Iris pigment epithelial cell (primary cell): Measurements from ENCODE around the gene GRAP.

Experiments
- DNase-seq: peaks from one replicate; pipeline ENCODE4 v3.0.0-alpha.2; 2011; ENCODE audit warnings: low read depth

Gene GRAP

DNA sequence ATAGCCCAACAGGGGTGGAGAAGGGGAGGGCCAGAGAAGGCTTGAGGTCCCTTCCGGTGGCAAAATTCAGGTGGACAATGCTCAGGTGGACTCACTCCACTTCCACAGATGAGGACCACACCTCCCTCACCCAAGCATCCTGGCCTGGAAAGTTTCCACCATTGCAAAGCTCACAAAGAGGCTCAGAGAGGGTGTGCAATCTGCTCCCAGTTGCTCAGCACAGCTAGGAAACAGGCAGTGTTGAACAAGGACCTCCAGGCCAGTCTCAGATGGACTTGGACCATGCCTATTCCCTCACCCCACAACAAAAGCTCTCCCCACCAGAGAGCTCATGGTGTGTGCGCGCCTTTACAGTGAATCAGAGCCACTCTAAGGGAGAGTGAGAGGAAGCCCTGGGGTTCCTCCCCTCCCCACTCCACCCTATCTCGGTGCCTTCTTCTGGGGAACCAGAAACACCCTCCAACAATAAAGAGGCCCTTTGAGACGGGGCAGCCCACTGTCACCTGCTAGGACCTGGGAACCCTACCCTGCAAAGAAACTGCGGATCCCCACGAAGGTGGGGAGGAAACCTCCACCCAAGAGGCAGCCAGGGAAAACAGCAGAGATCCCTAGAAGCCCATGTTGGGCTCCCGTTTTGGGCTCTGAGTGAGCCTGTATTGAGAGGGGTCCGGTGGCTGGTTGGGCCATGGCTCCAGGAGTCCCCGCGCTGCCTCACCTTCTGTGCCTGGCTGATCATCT is 43.8 kb downstream of the GRAP start:
- DNase-seq, result peak; percentile 74

GRCh38 chr17:19001907-19002590 is 44.7 kb downstream of the GRAP start:
- DNase-seq, result peak; percentile 9

GRCh38 chr17:19000531-19001325 is 46.0 kb downstream of the GRAP start:
- peak; percentile 79 for DNase-seq

- DNase-seq, result no peak
Observed at GRCh38 chr17:18999911-19000310, 46.8 kb downstream of the GRAP start.

DNA sequence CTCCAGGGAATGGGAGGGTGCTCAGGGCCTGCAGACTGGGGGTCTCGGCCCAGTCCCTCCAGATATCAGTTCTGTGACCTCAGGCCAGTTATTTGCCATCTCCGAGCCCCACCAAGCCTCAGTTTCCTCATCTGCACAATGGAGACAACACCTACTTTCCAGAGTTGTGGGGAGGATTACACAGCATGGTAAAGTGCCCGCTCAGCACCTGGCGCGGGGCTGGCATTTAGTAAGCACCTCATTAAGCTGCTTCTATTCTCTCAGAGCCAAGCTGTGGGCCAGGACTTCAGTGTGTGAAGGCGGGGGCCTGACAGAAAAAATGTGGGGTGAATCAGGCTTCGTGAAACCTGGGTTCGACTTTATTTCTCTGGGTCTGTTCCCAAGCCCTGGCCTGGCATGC is 47.4 kb downstream of the GRAP start:
- DNase-seq, result no peak

GRCh38 chr17:18997650-18998196 is 49.0 kb downstream of the GRAP start:
- no peak for DNase-seq

DNA sequence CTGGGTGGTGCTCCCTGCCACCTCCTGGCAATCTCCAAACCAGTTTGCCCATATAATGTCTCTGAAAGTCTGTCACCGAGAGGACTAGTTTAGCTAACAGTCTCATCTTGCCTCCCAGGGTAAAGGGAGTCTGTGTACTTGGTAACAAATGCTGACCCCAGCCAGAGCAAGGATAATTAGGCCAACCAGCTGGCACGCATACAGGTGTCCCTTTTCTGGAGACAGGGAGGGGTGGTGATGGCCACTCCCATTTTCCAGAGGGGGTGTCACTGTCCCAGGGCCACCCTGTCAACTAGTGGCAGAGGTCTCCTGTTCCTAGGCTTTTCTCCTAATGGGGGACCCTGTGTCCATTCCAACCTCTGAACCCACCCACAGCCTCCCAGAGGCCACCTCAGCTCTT is 50.3 kb downstream of the GRAP start:
- DNase-seq, result no peak

DNA sequence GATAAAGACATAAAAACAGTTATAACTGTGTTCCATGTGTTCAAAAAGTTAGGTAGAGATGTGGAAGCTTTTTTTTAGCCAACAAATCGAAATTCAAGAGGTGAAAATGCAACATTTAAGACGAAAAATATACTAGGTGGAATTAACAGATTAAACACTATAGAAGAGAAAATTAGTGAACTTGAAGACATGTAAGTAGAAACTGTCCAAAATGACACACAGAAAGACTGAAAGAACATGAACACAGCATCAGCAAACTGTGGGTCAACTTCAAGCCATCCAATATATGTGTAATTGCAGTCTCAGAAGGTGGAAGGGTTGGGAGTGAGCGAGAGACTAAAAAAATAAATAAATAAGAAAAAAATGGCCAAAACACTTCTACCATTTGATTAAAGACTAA is 51.5 kb downstream of the GRAP start:
- DNase-seq, result no peak

DNA sequence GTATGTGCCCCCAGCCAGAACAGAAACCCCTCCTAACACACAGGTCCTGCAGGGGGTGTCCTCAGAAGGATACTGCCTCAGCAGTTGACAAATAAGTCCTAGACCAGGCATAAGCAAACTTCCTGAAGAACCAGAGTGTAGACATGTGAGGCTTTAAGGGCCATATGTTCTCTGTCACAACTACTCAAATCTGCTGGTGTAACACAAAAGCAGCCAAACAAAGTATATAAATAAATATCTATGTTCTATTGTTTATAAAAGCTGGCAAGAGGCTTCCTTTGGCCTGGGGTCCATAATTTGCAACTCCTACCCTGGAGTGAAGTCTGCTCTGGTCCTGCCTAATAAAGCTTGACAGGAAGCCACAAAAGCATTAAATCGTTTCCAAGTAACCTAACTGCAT is 52.1 kb downstream of the GRAP start:
- DNase-seq, result no peak

DNA sequence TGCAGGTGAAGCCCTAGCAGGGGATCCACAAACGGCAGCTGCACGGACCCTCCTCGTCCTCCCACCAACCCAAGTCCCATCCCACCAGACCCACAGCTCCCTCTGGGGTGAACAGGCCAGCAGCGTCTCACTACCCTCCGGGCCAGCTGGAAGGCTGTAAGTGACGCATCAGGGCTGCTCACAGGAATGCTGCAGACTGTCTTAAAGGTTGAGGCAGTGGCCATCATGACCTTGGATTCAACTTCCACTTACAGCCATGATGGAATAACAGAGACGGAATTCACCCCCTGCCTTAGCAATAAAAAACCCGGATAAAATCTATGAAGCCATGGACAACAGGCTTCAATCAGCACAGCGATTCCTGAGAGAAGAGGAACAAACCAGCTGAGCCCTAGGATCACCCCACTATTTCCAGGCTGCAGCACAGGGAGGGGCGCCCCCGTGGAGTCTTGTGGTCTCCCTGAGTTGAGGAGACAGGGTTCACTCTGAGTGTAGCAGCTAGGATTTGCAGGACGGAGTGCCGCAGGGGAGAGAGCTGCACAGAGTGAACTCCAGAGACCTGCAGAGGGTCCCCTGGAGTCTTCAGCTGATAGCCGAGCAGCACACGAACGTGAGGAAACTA is 52.7 kb downstream of the GRAP start:
- DNase-seq, result peak; percentile 90

DNA sequence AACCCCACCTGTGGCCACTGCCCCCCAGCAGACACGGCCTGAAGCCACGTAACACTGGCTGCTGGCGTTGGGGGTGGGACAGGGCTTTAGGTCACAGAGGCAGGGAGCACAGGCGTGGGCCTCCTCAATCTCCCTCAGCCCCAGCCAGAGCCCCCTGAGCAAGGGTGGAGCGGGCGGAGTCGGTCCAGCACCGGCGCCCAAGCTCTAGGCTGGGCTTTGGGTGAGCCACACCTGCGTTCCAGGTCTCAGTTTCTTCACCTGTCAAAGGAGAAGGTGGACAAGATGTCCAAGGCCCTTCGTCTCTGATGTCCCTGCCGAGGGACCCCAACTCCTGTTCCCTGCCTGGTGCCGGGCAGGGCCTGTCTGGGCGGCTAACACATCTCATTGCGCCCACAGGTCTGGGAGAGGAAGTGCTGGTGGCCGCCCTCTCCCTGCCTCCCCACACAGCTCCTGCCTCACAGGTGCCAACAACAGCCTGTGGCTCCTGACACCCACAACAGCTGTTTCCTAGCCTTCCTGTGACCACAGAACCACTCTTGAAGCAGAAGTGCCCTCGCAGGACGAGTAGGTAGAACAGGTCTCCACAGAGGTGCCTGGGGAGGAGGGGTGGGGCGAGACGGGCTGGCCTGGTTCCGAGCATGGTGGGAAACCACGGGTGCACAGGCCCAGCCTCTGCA is 54.2 kb downstream of the GRAP start:
- DNase-seq, result no peak

DNA sequence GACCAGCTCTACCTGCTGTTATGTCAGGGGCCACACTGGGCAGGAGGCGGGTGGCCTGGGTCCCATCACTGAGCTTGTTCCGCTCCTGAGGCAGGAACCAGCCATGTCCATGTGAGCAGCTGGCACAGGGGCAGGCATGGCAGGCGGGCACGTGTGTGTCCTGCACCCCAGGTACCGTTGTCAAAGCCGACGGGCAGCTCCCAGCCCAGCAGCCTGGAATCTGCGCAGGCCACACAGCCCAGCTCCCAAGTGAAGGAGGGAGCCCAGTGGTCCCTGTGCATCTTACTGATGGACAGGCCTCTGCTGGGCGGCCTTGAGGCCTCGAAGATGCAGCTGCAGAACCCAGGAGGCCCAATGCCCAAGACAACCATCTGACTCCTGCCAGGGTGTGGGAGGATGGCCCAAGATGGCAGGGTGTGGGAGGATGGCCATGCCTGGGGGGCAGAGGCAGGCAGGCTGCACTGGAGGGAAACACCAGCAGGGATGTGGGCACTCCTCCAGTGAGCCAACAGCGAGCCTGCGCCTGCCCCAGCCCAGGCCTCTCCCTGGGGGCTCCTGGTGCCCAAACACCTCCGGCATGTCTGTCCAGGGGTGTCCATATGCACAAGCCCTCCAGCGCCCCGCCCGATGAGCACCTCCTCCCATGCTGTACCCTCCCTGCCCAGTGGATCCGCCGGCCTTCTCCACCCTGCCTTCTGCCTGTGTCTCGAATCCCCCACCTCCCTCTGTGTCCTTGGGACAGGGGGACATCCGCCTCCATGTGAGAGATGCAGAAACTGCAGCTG is 55.0 kb downstream of the GRAP start:
- no peak for DNase-seq

DNA sequence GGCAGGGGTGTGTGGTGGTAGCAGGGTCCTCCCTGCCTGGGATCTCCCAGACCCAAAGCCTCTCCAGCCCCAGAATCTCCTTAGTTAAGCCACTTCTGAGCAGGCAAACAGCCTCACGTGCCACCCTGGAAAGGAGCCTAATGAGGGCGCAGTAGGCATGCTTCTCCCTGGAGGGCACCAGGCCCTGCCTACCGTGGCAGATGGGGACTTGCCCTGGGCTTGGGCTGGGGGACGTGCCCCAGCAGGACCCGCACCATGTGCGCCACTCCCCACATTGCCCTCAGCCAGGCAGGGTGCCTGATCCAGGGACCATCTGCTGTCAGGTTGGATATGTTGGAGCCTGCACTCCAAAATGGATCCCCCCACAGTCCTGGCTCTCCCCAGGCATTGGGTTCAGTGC is 56.4 kb downstream of the GRAP start:
- no peak for DNase-seq

GRCh38 chr17:18988546-18989173 is 58.1 kb downstream of the GRAP start:
- DNase-seq, result no peak

- DNase-seq, result no peak
Observed at GRCh38 chr17:18987862-18988545, 58.8 kb downstream of the GRAP start.

- no peak for DNase-seq
Observed at GRCh38 chr17:18987230-18987610, 59.5 kb downstream of the GRAP start.

GRCh38 chr17:18986541-18987229 is 60.1 kb downstream of the GRAP start:
- DNase-seq, result no peak

GRCh38 chr17:18985475-18985874 is 61.3 kb downstream of the GRAP start:
- no peak for DNase-seq
